Endothelial cell of umbilical vein (primary cell): ENCODE measurements around the gene RAMACL. TPM values are rescaled to one million over a fixed set of nuclear protein-coding genes. Genes with fewer than 3 reads are reported as not detected.

Experiments
- BruUV-seq: library from RNA; stranded (reverse); fragments of 400-500 nt; replicated peaks from 2 replicates; lab custom pipeline; 2021; lab: Mats Ljungman, UMichigan
- CTCF ChIA-PET: fragments of 300-600, 350-600 bp; sonication (Branson Sonifier 250); formaldehyde crosslinking; loops from one replicate; lab custom pipeline; 2021; ENCODE audit warnings: antibody characterized with exemption, inconsistent platforms; lab: Charles Lee
- POLR2A ChIA-PET: fragments of 300-600, 350-600 bp; sonication (Branson Sonifier 250); formaldehyde crosslinking; loops from one replicate; lab custom pipeline; 2021; ENCODE audit warnings: antibody characterized with exemption, inconsistent platforms; lab: Charles Lee
- DNase-seq: peaks from one replicate; pipeline ENCODE4 v3.0.0-alpha.2; 2011; ENCODE audit warnings: low read depth, low spot score
- FAIRE-seq: peaks from 2 replicates; lab custom pipeline; 2011; peaks lifted over from hg19 to GRCh38; lab: Jason Lieb, UNC
- H2AFZ ChIP-seq: 2 replicates; pipeline ENCODE4 v1.6.0; 2012; ENCODE audit warnings: low read depth, low read length, control low read depth, inconsistent platforms
- H3K27ac ChIP-seq: 2 replicates; pipeline ENCODE4 v1.5.1; 2011; ENCODE audit warnings: low read depth, mild to moderate bottlenecking, control low read depth, low read length, moderate library complexity; ENCODE audit not compliant: insufficient read depth
- H3K27me3 ChIP-seq, 2 experiments: 2 replicates each; pipeline versions ENCODE4 v1.6.0 to v1.6.1; 2011; ENCODE audit warnings: low read length in 2 of 2, mixed read lengths in 1 of 2; ENCODE audit not compliant: control insufficient read depth in 2 of 2, insufficient read depth in 2 of 2
- H3K36me3 ChIP-seq, 2 experiments: 2 replicates in 1 of 2; 3 replicates in 1 of 2; pipeline ENCODE4 v1.5.1; 2011; ENCODE audit warnings: low read length in 2 of 2, mild to moderate bottlenecking in 1 of 2, moderate library complexity in 1 of 2; ENCODE audit not compliant: control insufficient read depth in 2 of 2, insufficient read depth in 2 of 2; ENCODE audit errors: extremely low read depth in 1 of 2
- H3K4me1 ChIP-seq: 3 replicates; pipeline ENCODE4 v1.5.1; 2011; ENCODE audit warnings: mild to moderate bottlenecking, low read length; ENCODE audit not compliant: control insufficient read depth, insufficient read depth; ENCODE audit errors: extremely low read depth
- H3K4me2 ChIP-seq: 2 replicates; pipeline ENCODE4 v1.6.1; 2011; ENCODE audit warnings: low read length, control low read depth, mixed read lengths; ENCODE audit not compliant: insufficient read depth
- H3K4me3 ChIP-seq, 3 experiments: fragments of 200-600 bp in 1 of 3; sonication (generic), shearing (Covaris generic) in 1 of 3; replicated peaks in 1 of 3; 2 replicates each; pipeline ENCODE4 v1.5.1; 2011 to 2016; ENCODE audit warnings: control low read depth in 3 of 3, low read length in 3 of 3, mild to moderate bottlenecking in 2 of 3, inconsistent platforms in 1 of 3, low read depth in 1 of 3, moderate library complexity in 1 of 3; ENCODE audit not compliant: insufficient read depth in 1 of 3
- H3K79me2 ChIP-seq: 2 replicates; pipeline ENCODE4 v1.6.0; 2012; ENCODE audit warnings: low read length, inconsistent platforms; ENCODE audit not compliant: control insufficient read depth, insufficient read depth
- H3K9ac ChIP-seq: replicated peaks from 2 replicates; pipeline ENCODE3; 2011; ENCODE audit warnings: low read length, control low read depth; ENCODE audit not compliant: insufficient read depth; ENCODE audit errors: extremely low read depth
- H3K9me1 ChIP-seq: replicated peaks from 3 replicates; pipeline ENCODE4 v1.6.0; 2011; ENCODE audit warnings: mild to moderate bottlenecking, low read length; ENCODE audit not compliant: control insufficient read depth, insufficient read depth; ENCODE audit errors: extremely low read depth
- H3K9me3 ChIP-seq: replicated peaks from 2 replicates; pipeline ENCODE4 v1.5.1; 2012; ENCODE audit warnings: low read length, inconsistent platforms; ENCODE audit not compliant: control insufficient read depth, insufficient read depth
- H4K20me1 ChIP-seq: replicated peaks from 2 replicates; pipeline ENCODE3; 2011; ENCODE audit warnings: mild to moderate bottlenecking, low read length; ENCODE audit not compliant: control insufficient read depth, insufficient read depth; ENCODE audit errors: extremely low read depth
- CTCF ChIP-seq, 2 donors: IDR thresholded peaks; 1 replicate in 1 of 2; 2 replicates in 1 of 2; pipeline ENCODE4 v1.5.1; 2011; ENCODE audit warnings: low read length in 2 of 2, mild to moderate bottlenecking in 2 of 2, moderate library complexity in 2 of 2, control low read depth in 1 of 2, inconsistent platforms in 1 of 2, low read depth in 1 of 2; ENCODE audit not compliant: insufficient read depth in 1 of 2; ENCODE audit errors: extremely low read depth in 1 of 2
- EZH2 ChIP-seq: IDR thresholded peaks from 2 replicates; pipeline ENCODE4 v1.6.1; 2012; ENCODE audit warnings: borderline replicate concordance, low read depth, mild to moderate bottlenecking, moderate library complexity, low read length, inconsistent platforms; ENCODE audit not compliant: severe bottlenecking
- FOS ChIP-seq: IDR thresholded peaks from 2 replicates; pipeline ENCODE4 v1.6.1; 2011; ENCODE audit warnings: mild to moderate bottlenecking, low read length, moderate library complexity, borderline replicate concordance; ENCODE audit not compliant: insufficient read depth
- GATA2 ChIP-seq: IDR thresholded peaks from 2 replicates; pipeline ENCODE4 v1.7.0; 2011; ENCODE audit warnings: low read depth, mild to moderate bottlenecking, moderate library complexity, mixed read lengths, low read length; ENCODE audit not compliant: insufficient read length, insufficient read depth
- JUN ChIP-seq: IDR thresholded peaks from 2 replicates; pipeline ENCODE4 v1.6.1; 2011; ENCODE audit warnings: borderline replicate concordance, low read depth; ENCODE audit not compliant: insufficient read length, insufficient read depth
- MAX ChIP-seq: IDR thresholded peaks from 2 replicates; pipeline ENCODE4 v1.6.1; 2011; ENCODE audit not compliant: insufficient read depth, insufficient read length
- MYC ChIP-seq: IDR thresholded peaks from one replicate; pipeline ENCODE4 v1.6.1; 2011; ENCODE audit warnings: mild to moderate bottlenecking, low read depth, low read length
- POLR2A ChIP-seq: IDR thresholded peaks from 2 replicates; pipeline ENCODE4 v1.6.1; 2012; ENCODE audit warnings: low read depth, mild to moderate bottlenecking, control low read depth, low read length
- POLR2AphosphoS5 ChIP-seq: IDR thresholded peaks from 2 replicates; pipeline ENCODE4 v1.6.1; 2012; ENCODE audit warnings: low read depth, mild to moderate bottlenecking, control low read depth, low read length, moderate library complexity; ENCODE audit not compliant: insufficient read depth
- dilution Hi-C: fragments of 300-500 bp; cut with MboI; formaldehyde crosslinking; loops from one replicate; pipeline ENCODE4 v1.15.0; 2019; ENCODE audit warnings: low sequenced_read_pairs; ENCODE audit not compliant: extremely low pct_ligation_motif_present
- intact Hi-C: fragments of 100-400 bp; cut with micrococcal nuclease; formaldehyde crosslinking; loops from one replicate; pipeline ENCODE4 v1.10.0; 2022
- polyA plus RNA-seq, 4 experiments: library from polyadenylated mRNA; depleted of rRNA in 3 of 4; stranded (reverse) in 3 of 4; unstranded in 1 of 4; fragments of >200 nt; gene quantifications; 2 replicates each; pipeline versions ENCODE4 v1.2.1 to v1.2.3, GENCODE V29; 2011 to 2012; ENCODE audit warnings: missing spikeins in 1 of 4
- total RNA-seq: library from RNA; stranded (reverse); gene quantifications from 2 replicates; pipeline ENCODE4 v1.2.3, GENCODE V29; 2021

Gene RAMACL
- total and polyA plus RNA-seq, 2 donors (not counting 3 experiments of a cell fraction or from before 2014, with no cell fraction given): 0.17 to 5.3 TPM

GRCh38 chr6:166570929-166571713, 15.4 kb downstream of the RAMACL start:
- Histone ChIP-seq H3K4me1 (peaks cover 24% of the 10 kb centered on the region), H4K20me1 (no peaks in the 10 kb centered on the region), H3K27ac (no peak overlapping the region), H3K4me3 (no peak overlapping the region), H3K9me3 (no peaks in the 10 kb centered on the region), H3K9me1 (no peaks in the 10 kb centered on the region), H3K27me3 (no peaks in the 10 kb centered on the region), H3K4me2 (peak overlapping the region; percentile 23), H3K36me3 (peaks cover 0 to 7% of the 10 kb centered on the region in 2 experiments), H2AFZ (no peak overlapping the region), H3K9ac (no peak overlapping the region), H3K79me2 (peaks cover 3% of the 10 kb centered on the region)
- DNase-seq (no peak), FAIRE-seq (peak; percentile 49)
- ChIA-PET POLR2A (interaction anchor here (0.7 kb wide), 1 partner anchor 59 kb away, joined by 4 read pairs; no protein-coding TSS in a partner anchor), CTCF (no interaction called here)
- no TSS peak for BruUV-seq
- dilution Hi-C loops (no loop called here), intact Hi-C loops (no loop called here)
- TF ChIP-seq MAX (no peak), POLR2A (no peak), POLR2AphosphoS5 (no peak), CTCF (IDR thresholded peaks at IDR 0.05; ENCODE audit: extremely low read depth in 1 of 2, insufficient read depth in 1 of 2, low read depth in 1 of 2, low read length in 2 of 2) (no peak), GATA2 (no peak), JUN (no peak), EZH2 (no peak), FOS (no peak), MYC (no peak)
